CD4-positive, alpha-beta T cell treated with Interleukin-6 at 100 ng/mL for 8 hours (primary cell): ENCODE results near the gene DNMBP.
"Not testable (repeated sequence)": the region's sequence is repeated elsewhere in the genome, so short reads cannot be mapped to it uniquely, and the experiment has no call there.

Source experiments
- DNase-seq: peaks from one replicate; pipeline ENCODE4 v3.0.0-alpha.2; 2020; ENCODE audit warnings: mixed read lengths, low spot score

The DNMBP gene

DNA sequence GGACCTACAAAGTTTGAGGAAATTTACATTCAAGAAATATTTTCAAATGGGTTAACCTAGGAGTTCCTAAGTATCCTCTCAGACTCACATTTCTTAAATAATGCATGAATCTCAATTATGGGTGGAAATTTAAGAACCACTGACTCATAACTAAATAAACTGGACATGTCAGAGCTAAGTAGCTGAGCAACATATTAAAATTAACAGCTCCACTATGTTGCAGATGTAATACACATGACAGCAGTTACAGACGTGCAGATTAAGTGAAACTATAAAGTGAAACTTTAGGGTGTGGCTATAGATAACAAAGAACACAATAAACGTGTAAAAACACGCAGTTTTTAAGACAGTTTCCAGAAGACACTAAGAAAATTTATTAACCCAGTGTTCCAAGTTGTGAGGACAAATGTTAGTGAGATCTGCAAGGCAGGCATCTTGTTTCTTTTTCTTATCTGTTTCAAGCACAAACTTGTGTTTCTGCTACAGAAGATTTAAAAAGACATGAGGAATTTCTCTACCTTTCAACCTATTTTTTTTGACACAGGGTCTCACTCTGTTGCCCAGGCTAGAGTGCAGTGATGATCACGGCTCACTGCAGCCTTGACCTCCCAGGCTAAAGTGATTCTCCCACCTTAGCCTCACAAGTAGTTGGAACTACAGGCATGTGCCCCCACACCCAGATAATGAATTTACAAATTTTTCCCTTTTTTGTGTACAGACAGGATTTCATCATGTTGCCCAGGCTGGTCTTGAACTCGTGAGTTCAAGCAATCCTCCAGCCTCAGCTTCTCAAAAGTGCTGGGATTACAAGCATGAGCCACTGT, 25.3 kb downstream of the DNMBP start:
- DNase-seq = no peak

DNA sequence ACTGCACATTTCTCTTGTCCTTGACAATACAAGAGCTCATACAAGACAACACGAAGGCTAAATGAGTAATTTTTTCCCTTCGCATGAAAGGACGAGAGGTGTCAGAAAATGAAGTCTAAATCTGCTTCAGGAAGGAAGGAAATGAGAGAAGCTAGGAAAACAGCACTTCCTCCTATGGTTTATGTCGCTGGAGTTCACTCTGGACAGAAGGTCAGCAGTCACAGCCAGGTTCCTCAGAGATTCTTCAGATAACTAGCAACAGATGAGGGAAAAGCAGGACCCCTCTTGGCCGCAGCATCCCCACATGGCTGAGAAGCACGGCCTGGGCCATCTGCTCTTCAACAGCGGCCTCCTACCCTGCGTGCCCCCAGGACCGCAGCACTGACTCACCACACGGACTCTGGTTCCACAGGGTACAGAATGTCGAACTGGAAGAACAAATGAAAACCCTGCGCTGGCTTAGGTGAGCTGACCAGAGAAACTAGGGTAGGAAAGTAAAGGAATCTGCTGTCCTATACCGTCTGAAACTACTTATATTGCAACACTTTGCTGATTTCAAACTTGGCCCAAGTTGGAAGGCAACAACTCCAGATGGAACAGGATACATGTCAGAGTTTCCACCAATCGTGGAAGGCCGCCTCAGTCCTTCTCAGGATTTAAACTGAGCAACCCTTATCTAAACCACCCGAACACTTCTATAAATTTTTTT, 26.3 kb downstream of the DNMBP start:
- DNase-seq = no peak

DNA sequence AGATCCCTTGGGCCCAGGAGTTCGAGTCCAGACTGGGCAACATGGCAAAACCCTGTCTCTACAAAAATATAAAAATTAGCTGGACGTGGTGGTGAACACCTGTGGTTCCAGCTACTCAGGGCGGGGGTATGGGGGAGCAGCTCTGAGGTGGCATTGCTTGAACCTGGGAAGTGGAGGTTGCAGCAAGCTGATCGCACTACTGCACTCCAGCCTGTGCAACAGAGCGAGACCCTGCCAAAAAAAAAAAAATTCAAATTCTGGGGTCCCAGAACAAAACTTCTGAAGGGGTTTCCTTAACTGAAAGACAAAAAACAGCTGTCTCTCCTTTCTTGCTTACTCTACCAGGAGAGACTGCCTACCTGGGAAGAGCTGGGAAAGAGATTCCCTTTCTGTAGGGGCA, 27.0 kb downstream of the DNMBP start:
- no peak for DNase-seq

DNA sequence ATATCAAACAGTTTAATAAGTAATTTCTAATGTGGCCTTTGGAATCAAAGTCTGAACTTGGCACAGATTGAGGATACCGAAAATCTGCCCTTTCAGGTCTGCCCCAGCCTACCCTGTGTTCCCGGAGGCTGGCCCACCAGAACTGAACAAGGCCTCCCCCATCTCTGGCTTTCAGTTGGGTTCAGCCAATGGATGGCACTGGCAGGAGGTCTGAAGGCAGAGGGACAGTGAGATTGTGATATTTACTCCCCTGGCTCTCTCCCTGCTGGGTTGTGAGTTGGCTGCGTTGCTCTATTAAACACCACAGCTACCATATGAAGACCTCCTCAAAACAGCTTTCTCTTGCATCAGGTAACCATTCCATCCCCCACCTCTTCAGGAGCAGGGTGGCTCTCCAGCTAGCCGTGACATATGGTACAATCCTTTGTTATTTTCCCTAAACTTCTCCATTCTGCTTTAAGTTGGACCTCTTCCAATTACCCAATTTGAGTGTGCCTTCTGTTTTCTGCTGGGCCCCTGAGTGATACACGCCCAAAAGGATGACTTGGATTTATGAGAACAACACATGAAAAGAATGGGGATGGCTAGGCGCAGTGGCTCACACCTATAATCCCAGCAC, 28.1 kb downstream of the DNMBP start:
- DNase-seq = no peak

DNA sequence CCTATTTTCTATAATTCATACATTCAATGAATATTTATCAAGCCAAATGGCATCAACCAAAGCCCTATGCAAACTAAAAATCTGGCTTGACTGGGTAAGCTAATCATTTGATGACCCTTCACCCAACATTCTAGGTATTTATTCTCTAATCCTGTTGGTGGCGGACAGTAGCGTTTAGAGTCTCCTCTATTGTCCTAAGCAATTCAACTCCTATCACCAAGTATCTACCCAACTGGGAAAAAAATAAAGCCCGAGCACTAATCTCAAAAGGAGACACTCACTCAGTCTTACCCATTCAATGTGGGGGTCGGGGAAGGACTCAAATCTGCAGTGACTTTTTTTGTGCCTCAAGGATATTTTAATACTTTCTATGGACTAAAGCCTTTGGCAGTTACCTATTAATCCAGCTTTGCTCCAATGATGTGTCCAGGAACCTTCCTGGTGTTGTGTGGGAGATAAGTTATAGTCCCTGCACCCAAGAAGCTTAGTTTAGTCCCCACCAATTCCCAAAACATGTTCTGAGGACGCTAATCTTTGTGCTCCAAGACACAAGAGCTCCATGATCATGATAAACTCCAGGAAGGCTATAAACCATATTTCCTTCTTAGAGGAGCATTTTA, 30.6 kb downstream of the DNMBP start:
- DNase-seq = no peak

DNA sequence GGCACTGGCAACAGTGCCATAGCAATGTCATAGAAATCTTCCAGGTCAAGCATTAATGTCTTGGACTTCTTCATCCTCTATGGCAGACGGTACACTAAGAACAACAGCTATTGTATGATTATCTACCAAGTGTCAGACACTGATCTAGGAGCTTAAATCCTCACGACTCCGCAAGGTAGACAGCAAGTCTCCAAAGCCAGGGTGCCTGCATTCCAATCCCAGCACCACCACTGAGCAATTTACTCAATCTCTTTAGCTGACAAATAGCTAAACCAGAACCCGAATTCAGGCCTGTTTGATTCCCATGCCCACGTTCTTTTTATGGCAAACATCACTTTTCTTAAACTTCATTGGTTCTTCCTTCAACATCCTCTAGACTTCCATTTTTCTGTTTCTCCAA, 31.8 kb downstream of the DNMBP start:
- no peak for DNase-seq

DNA sequence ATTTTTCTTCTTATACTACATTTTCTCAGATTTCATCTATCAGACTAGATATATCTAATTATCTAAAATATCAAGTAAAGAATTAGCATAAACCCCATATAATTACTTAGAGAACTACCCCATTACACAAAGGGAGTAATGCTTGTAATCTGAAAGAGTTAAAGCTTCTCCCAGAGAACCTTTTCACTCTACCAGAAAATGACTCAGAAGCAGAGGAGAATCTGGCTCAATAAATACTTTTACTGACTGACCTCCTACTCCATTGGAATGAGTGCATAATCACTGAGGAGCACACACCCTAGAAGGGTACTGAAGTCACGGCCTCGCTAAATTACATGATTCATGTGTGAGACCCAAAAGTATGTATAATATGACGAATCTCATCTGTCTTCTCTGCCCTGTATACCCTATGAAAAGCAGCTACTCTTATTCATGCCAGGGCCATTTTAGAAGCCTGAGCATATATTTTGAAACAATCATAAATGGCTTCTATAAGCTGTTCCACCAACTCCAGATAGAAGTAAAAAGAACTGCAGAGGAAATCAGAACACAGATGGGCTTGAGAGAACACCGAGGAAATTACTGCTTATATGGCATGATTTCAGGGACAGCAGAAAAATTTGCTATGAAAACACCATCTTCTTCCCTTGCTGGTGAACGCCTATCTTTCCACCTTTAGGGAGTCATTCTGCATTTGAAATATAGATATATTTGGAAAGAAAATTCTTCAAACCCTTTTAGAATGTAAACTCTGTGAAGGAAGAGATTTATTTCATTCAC, 32.7 kb downstream of the DNMBP start:
- DNase-seq = no peak

DNA sequence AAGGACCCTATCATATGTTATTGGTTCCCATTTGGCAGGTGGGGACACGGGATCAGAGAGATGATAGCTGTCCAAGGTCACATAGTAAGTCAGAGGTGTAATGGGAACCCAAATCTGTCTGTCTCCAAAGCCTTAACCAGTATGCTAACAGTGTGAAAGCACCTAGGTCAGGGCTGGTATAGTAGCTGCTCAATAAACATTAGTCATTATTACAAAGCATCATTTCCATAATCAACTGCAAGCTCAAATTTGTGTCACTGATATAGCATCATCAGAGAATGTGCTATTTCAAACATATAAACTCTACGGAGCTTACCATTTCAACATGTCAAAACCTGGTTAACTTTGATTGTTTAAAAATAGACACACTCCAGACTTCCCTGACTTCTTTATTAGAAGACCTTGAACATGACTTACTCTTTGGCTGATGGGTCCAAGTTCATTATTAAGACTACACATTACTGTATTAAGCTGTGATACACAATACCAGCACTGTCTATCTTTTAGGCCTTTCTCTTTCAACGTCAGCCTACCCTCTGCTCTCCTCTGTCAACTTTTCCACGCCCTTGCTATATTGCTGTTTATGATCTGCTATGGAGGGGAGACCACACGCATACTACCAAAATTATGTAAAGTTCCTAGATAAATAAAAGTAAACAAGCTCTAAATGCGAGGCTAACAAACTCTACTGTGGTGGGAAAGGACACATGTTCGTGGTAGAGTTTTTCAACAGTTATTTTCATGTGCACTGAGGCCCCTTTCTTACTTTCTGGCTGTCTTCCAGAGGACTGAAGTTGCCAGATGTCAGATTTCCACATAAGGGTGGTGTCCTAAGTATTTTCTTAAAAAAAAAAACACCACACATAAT, 33.6 kb downstream of the DNMBP start:
- no peak for DNase-seq

DNA sequence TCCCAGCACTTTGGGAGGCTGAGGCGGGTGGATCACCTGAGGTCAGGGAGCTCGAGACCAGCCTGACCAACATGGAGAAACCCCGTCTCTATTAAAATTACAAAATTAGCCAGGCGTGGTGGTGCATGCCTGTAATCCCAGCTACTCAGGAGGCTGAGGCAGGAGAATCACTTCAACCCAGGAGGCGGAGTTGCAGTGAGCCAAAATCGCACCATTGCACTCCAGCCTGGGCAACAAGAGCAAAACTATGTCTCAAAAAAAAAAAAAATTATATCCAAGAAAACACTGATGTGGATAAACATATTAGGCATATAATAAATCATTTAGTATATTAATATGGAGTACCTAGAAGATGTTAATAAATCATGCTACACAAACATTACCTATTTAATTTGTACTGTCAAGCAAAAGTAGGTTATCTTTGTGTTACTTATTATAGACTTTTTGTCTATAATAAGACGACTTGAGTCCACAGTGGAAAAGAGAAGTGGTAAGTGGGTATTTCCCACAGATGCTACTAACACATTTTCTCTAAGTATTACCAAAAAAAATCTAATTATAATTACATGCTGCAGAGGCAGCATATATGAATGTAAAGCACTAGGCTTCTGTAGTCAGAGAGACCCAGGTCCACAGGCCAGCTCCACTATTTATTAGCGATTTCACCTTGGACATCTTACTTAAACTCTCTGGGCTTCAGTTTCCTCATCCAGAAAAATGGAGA, 34.5 kb downstream of the DNMBP start:
- no peak for DNase-seq

DNA sequence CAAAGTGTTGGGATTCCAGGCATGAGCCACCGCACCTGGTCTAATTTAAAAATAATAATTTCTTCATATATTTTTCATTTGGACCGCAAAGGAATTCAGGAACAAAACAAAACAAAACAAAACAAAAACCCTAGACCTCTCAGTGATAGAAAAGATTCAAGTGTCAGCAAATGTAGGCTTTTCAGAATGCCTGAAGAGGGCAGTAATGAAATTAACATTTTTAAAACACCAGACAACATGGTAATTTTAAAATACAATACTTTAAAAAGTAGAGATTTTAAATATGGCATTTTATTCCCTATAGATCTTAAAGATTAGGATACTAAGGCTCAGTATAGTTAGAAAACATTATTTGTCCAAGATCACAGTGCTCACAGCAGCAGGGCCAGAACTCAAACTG, 36.6 kb downstream of the DNMBP start:
- DNase-seq = no peak

DNA sequence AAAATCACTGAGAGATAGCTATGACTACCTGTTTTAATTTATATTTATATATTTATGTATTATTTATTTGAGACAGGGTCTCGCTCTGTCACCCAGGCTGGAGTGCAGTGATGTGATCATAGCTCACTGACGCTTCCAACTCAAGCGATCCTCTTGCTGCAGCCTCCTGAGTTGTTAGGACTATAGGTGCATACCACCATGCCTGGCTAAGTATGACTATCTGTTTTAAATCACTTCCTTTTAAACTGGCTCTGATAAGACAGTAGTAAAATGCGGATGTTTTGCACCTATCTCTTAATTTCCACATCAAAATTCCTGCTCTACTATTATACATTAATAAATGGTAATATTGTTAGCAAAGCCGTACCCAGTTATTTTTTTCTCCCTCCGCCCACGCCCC, 41.8 kb downstream of the DNMBP start:
- DNase-seq = no peak

DNA sequence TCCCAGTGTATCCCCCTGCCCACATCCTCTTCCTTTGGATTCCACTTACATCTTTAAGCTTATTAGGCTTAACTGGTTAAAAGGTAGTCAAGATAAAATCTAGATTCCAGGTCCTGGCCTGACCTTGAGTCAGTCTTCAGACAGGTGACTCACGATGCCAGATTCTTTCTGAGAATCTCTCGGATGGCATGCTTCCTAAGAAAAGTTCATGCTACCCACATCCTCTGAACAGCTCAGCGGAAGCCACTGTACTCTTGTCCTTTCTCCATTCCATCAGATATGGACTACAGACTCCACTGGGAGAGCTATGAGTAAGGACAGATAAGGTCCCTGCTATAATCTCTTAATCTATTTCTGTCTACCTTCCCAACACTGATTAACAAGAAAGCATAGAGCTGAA, 43.4 kb downstream of the DNMBP start:
- no peak for DNase-seq

DNA sequence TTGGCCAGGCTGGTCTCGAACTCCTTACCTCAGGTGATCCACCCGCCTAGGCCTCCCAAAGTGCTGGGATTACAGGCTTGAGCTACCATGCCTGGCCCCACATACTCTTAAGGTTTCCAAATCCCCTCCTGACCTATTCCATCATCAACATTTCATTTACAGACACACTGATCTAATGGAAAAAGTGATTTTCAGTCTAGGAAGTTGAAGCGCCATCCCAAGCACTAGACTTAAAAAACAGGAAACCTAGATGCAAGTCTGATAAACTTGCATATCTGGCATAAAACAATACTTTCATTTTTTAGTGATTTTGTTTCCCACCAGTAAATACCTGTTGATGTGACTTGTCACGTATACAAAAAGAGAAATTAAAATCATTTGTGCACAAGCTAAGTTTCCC, 44.0 kb downstream of the DNMBP start:
- no peak for DNase-seq

DNA sequence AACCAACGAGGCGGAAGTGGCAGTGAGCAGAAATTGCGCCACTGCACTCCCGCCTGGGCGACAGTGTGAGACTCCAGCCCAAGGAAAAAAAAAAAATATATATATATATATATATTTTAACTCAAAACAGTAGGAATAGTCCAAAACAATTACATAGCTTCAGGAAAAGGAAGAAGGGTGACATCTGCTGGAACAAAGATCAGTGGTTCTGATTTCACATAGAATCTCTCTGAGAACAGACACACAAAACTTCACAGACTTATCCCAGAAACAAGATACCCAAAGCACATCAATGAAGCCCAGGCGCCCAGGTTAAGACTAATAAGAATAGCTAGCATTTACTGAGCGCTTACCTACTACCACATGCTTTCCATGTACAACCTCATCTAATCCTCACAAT, 45.0 kb downstream of the DNMBP start:
- no peak for DNase-seq

DNA sequence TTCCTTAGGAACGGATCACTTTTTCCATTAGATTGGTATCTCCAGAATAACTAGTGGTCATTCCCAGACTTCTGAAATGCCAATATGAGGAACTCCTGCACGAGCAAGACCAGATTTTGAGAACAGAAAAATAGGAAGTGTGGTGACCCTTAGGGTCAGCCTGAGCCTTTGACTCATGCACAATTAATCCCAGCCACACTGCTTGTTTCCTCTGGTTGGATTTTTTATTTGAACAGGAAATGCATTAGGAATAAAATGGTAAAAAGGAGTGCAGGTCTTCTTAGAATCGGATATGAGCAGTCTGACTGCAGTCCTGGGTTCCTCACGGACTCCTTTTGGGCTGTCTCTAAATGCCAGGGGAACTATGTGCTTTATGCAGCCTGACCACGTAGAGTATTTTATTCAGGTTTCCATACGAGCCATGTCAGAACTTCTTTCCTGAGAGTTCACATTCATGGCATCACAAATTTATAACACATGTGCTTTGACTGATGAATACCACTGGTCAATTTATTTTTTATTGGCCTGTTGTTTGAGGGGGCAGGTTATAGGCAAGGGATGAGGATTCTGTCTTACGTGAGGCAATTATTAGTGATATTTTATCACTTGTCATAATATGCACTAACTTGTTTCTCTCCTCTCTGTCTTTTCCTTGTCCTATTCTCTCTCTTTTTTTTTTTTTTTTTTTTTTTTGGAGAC, 46.1 kb downstream of the DNMBP start:
- not testable (repeated sequence) for DNase-seq

DNA sequence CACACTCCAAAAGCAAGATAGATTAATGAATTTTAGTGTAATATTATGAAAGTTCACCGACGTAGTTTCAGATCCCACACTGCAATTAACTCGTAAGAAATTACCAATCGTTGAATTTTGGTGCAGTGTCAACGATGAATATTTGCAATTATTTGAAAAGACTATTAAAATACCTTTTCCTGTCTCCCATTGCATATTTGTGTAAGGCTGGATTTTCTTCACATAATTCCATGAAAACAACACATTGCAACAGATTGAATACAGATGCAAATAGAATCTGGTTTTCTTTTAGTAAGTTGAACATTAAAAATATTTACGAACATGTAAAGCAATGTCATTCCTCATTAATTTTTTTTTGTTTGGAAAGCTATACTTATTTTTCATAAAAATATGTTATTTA, 50.9 kb downstream of the DNMBP start:
- DNase-seq = no peak

DNA sequence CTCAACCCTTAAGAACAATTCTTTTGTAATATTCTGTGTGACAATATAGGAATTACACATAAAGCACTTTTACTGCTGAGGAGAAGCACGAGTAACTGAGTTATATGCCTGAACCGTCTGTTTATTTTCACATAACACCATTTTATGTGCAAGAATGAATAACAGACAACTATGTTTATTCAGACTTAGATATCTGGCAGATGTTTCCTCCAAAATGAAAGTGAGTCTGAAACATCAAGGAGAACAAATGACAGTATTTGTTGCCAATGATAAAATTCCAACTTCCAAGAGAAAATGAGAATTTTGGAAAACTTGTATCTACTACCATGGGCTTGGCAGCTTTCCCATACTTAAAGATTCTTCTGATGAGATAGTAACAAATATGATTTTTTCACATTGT, 51.4 kb downstream of the DNMBP start:
- DNase-seq = no peak

DNA sequence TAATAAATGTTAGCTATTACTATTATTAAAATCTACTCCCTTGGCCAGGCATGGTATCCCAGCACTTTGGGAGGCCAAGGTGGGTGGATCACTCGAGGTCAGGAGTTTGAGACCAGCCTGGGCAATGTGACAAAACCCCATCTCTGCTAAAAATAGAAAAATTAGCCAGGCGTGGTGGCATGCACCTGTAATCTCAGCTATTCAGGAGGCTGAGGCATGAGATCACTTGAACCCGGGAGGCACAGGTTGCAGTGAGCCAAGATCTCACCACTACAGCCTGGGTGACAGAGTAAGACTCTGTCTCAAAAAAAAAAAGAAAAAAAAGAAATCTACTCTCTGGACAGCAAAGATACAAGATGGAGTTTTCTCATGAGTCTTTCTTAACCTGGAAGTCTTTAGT, 56.2 kb downstream of the DNMBP start:
- not testable (repeated sequence) for DNase-seq

DNA sequence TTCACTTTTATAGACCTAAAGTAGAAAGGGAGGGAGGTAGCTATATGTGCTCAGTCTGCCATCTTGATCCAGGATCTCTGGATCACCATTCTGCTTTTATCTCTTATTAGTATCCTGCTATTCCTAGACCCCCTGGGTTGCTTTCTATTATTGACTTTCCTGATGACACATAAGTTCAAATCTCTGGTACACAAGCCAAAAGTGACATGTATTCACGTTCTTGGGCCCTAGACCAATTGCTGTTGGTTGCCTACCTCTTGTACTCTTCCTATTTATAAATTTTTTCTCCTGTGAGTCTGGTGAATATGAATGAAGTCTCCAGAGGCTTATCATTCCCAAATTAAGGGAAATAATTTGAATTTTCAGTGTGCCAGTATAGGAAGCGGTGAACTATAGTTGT, 56.9 kb downstream of the DNMBP start:
- DNase-seq = no peak

DNA sequence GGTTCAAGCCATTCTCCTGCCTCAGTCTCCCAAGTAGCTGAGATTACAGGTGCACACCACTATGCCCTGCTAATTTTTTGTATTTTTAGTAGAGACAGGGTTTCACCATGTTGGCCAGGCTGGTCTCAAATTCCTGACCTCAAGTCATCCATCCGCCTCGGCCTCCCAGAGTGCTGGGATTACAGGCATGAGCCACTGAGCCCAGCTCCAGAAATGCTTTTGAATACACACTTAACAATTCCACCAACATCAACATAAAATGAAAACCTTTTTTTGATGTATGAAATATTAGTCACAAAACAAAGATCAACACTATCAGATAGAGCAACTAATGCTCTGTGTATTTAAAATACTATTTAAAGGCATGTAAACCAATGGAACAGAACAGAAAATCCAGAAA, 63.7 kb downstream of the DNMBP start:
- DNase-seq = not testable (repeated sequence)
